ENCODE results near the gene ELFN1.
"Not testable (repeated sequence)": the region's sequence is repeated elsewhere in the genome, so short reads cannot be mapped to it uniquely, and the experiment has no call there.

DNA sequence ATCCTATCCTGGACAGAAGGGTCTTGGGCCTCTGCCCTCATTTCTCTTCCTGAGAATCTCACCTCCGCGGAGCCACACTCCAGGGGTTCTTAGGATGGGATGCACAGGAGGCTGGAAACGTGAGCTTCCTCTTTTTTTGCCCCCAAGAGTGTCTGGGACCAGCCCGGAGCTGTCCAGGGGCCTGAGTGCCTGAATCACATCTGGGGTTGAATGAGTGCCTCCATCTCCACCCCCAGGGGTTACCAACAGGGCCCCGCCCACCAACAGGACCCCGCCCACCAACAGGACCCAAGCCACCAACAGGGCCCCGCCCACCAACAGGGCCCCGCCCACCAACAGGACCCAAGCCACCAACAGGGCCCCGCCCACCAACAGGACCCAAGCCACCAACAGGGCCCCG is 48.8 kb downstream of the ELFN1 start:
- TF ChIP-seq, protein P1, sequence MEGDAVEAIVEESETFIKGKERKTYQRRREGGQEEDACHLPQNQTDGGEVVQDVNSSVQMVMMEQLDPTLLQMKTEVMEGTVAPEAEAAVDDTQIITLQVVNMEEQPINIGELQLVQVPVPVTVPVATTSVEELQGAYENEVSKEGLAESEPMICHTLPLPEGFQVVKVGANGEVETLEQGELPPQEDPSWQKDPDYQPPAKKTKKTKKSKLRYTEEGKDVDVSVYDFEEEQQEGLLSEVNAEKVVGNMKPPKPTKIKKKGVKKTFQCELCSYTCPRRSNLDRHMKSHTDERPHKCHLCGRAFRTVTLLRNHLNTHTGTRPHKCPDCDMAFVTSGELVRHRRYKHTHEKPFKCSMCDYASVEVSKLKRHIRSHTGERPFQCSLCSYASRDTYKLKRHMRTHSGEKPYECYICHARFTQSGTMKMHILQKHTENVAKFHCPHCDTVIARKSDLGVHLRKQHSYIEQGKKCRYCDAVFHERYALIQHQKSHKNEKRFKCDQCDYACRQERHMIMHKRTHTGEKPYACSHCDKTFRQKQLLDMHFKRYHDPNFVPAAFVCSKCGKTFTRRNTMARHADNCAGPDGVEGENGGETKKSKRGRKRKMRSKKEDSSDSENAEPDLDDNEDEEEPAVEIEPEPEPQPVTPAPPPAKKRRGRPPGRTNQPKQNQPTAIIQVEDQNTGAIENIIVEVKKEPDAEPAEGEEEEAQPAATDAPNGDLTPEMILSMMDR (IDR thresholded peaks at IDR 0.05): not testable (repeated sequence)
- not testable (repeated sequence) for TF ChIP-seq POLR2A (IDR thresholded peaks at IDR 0.05)

Measured in uterus (tissue), 2 donors.